Measurements from ENCODE around the gene PDGFRA.
"Not testable (repeated sequence)": the region's sequence is repeated elsewhere in the genome, so short reads cannot be mapped to it uniquely, and the experiment has no call there.

PDGFRA gene

GRCh38 chr4:54296548-54297203, 67.6 kb downstream of the PDGFRA start:
- no peak overlapping the region for H3K27ac ChIP-seq
- H3K4me3 ChIP-seq = no peak overlapping the region

GRCh38 chr4:54308110-54308509, 79.0 kb downstream of the PDGFRA start:
- Histone ChIP-seq H3K27ac (no peak overlapping the region), H3K4me3 (no peak overlapping the region)

- H3K4me3 ChIP-seq = no peak overlapping the region
- no peak overlapping the region for H3K27ac ChIP-seq
These were observed 86.8 kb downstream of the PDGFRA start for GRCh38 chr4:54315561-54316538.

DNA sequence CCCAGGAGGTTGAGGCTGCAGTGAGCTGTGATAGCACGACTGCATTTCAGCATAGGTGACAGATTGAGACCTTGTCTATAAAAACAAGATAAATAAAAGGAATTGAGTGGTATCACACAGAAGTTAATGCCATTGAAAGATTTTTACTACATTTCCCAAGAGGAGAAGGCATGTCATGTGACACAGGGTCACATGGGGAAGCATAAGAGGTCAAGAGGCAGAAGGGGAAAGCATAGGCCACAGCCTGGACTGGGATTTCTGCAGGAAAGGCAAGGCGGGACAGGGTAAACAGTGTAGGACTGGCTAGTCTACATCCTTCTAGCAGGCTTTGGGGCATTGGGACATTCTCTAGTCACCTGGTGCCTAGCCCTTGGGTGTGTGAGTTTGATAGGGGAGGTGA, 88.6 kb downstream of the PDGFRA start:
- no peak overlapping the region for H3K27ac ChIP-seq
- no peak overlapping the region for H3K4me3 ChIP-seq

GRCh38 chr4:54318904-54319303, 89.8 kb downstream of the PDGFRA start:
- Histone ChIP-seq H3K27ac (no peak overlapping the region), H3K4me3 (no peak overlapping the region)

- no peak overlapping the region for H3K4me3 ChIP-seq
- H3K27ac ChIP-seq = no peak overlapping the region
These were observed 92.0 kb downstream of the PDGFRA start for GRCh38 chr4:54320826-54321685.

- no peak overlapping the region for H3K27ac ChIP-seq
- H3K4me3 ChIP-seq = no peak overlapping the region
These were observed 93.8 kb downstream of the PDGFRA start for GRCh38 chr4:54322818-54323417.

GRCh38 chr4:54330896-54331295, 101.8 kb downstream of the PDGFRA start:
- Histone ChIP-seq H3K27ac (no peak overlapping the region), H3K4me3 (no peak overlapping the region)

GRCh38 chr4:54332542-54332941, 103.4 kb downstream of the PDGFRA start:
- Histone ChIP-seq H3K4me3 (no peak overlapping the region), H3K27ac (no peak overlapping the region)

DNA sequence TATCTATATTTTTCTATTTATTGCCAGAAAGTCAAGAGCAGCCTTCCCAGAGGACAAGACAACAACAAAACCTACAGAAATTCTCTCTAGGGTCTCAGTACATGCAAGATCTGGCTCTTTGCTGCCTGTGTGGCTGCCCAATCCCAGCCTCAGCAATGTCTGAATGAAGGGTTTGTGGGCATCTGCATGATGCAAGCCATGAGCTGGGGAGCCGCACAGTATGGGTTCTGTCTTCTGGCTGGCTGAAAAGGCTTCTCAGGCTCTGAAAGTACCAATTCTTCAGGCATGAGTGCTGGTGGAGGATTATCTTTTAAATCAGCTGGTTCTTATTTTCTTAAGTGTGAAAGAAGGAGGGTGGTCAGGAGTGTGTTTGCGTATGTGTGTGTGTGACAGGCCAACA, 104.6 kb downstream of the PDGFRA start:
- no peak overlapping the region for H3K4me3 ChIP-seq
- no peak overlapping the region for H3K27ac ChIP-seq

GRCh38 chr4:54334769-54335168, 105.7 kb downstream of the PDGFRA start:
- H3K27ac ChIP-seq, H3K4me3 ChIP-seq: not testable (repeated sequence)

DNA sequence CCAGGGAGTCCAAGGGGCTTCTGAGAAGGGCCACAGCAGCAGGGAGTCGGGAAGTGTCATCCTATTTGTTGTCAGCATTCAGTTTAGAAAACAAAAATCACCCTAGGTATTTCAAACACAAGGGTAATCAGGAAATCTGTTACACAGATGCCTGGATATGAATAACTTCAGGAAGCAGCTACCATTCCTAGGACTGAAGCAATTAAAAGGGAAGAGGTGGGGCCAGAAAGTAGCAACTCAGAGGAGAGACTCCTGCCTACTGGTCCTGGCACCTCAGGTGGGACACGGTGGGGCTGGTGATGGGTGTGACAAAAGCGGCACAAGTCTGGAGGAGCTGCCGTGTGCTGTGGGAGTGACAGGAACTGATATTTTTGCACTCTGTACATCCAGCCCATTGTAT, 107.9 kb downstream of the PDGFRA start:
- Histone ChIP-seq H3K27ac (no peak overlapping the region), H3K4me3 (no peak overlapping the region)

GRCh38 chr4:54342067-54342466, 113.0 kb downstream of the PDGFRA start:
- H3K27ac ChIP-seq, H3K4me3 ChIP-seq: not testable (repeated sequence)

Data from skin epidermis (tissue), 12 donors.